IPS-NIHi7 (cell line): Measurements from ENCODE around the gene SPINK14.

Source experiments
- DNase-seq: peaks from one replicate; pipeline ENCODE4 v3.0.0; 2012; ENCODE audit warnings: mixed read lengths; ENCODE audit errors: extremely low spot score

SPINK14 gene

GRCh38 chr5:148168246-148168645 lies at the start of gene SPINK14:
TSS of gene SPINK14 (plus strand) at chr5:148168546. CDS start at chr5:148169733, 1,187 bp downstream.
- DNase-seq: no peak

- no peak for DNase-seq
Observed at GRCh38 chr5:148120317-148120716, 48.0 kb upstream of the SPINK14 start.

GRCh38 chr5:148125641-148126040 lies 42.7 kb upstream of the SPINK14 start:
- DNase-seq: no peak

- DNase-seq: no peak
Observed at GRCh38 chr5:148135091-148136048, 33.0 kb upstream of the SPINK14 start.

GRCh38 chr5:148140846-148141245 lies 27.5 kb upstream of the SPINK14 start:
- no peak for DNase-seq

- DNase-seq: no peak
Observed at GRCh38 chr5:148141645-148142044, 26.7 kb upstream of the SPINK14 start.

GRCh38 chr5:148145916-148146315 lies 22.4 kb upstream of the SPINK14 start:
- peak; percentile 28 for DNase-seq

GRCh38 chr5:148146487-148146886 lies 21.9 kb upstream of the SPINK14 start:
- no peak for DNase-seq

- no peak for DNase-seq
Observed at GRCh38 chr5:148147415-148147814, 20.9 kb upstream of the SPINK14 start.

GRCh38 chr5:148151872-148152271 lies 16.5 kb upstream of the SPINK14 start:
- DNase-seq: no peak

- DNase-seq: no peak
Observed at GRCh38 chr5:148152781-148153180, 15.6 kb upstream of the SPINK14 start.

GRCh38 chr5:148156609-148157008 lies 11.7 kb upstream of the SPINK14 start:
- DNase-seq: no peak

GRCh38 chr5:148162038-148162437 lies 6.3 kb upstream of the SPINK14 start:
- no peak for DNase-seq

GRCh38 chr5:148163345-148163744 lies 5.0 kb upstream of the SPINK14 start:
- DNase-seq: no peak

GRCh38 chr5:148166550-148167283 lies 1.6 kb upstream of the SPINK14 start:
- no peak for DNase-seq

- DNase-seq: no peak
Observed at GRCh38 chr5:148172377-148172776, 4.0 kb downstream of the SPINK14 start.

- DNase-seq: no peak
Observed at GRCh38 chr5:148176480-148176879, 8.1 kb downstream of the SPINK14 start.

GRCh38 chr5:148177207-148177606 lies 8.9 kb downstream of the SPINK14 start:
- no peak for DNase-seq

- DNase-seq: peak; percentile 18
Observed at GRCh38 chr5:148179234-148179824, 11.0 kb downstream of the SPINK14 start.

GRCh38 chr5:148186248-148187003 lies 18.1 kb downstream of the SPINK14 start:
- no peak for DNase-seq

- no peak for DNase-seq
Observed at GRCh38 chr5:148191010-148191409, 22.7 kb downstream of the SPINK14 start.

GRCh38 chr5:148193202-148193601 lies 24.9 kb downstream of the SPINK14 start:
- DNase-seq: no peak
